ENCODE results near the gene ELMO1. TPM values are rescaled to one million over a fixed set of nuclear protein-coding genes. Genes with fewer than 3 reads are reported as not detected.

ELMO1 gene
- total RNA-seq, 1 experiment from 2014 or later: 7.8 TPM

DNA sequence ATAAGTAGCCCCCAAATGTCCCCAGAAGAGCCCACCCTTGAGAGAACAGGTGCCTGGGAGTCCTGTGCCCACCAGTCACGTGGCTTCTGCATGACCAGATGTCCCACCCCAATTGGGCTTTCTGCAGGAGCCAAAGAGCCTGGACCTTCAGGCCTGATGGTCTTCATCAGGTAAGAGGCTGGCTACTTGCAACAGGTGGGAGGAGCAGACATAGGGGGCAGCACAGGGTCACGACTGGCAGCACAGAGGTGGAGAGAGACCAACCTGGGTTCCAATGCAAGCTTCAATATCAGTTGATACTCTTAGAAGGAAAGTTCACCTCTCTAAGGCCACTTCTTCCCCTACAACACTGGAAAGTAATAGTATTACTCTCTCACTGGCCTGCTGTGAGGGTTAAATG lies 288.0 kb downstream of the ELMO1 start:
- H2AFZ ChIP-seq (ENCODE audit: low read length): no peak overlapping the region
- H4K8ac ChIP-seq (replicated peaks; ENCODE audit: insufficient read length, low read depth, low read length): no peak overlapping the region
- DNase-seq: no peak
- H3K4me1 ChIP-seq (ENCODE audit: insufficient read depth, low read length): no peaks in the 10 kb centered on the region
- H3K9me3 ChIP-seq (ENCODE audit: control insufficient read depth, low read depth, low read length): no peaks in the 10 kb centered on the region
- no peak overlapping the region for H3K18ac ChIP-seq (ENCODE audit: insufficient read length, low read depth, low read length)
- no peak overlapping the region for H3K4me3 Mint-ChIP-seq
- no peak overlapping the region for H2BK20ac ChIP-seq (ENCODE audit: low read depth, low read length, poor library complexity, severe bottlenecking)
- H3K4ac ChIP-seq (ENCODE audit: low read depth, low read length): no peak overlapping the region
- H3K9ac ChIP-seq (ENCODE audit: extremely low read depth, insufficient read length, low read length): no peak overlapping the region
- no peak overlapping the region for H3K14ac ChIP-seq (ENCODE audit: insufficient read depth, low read length)
- no peak overlapping the region for H4K91ac ChIP-seq (ENCODE audit: insufficient read length, low read depth, low read length)
- H3K79me2 ChIP-seq (ENCODE audit: insufficient read depth, low read length): no peaks in the 10 kb centered on the region
- H3K4me1 Mint-ChIP-seq: no peaks in the 10 kb centered on the region
- H3K56ac ChIP-seq (ENCODE audit: insufficient read length, low read depth, low read length): no peak overlapping the region
- H3K27ac ChIP-seq (ENCODE audit: insufficient read length, low read depth, low read length): no peak overlapping the region
- no peak overlapping the region for H2BK5ac ChIP-seq (ENCODE audit: insufficient read length, low read length)
- no peak overlapping the region for H2BK12ac ChIP-seq (ENCODE audit: insufficient read length, low read depth, low read length)
- no peak overlapping the region for H2AK5ac ChIP-seq (ENCODE audit: insufficient read length, low read length)
- WGBS (ENCODE audit: extremely low coverage, insufficient read length, low lambda C conversion rate): no CpG with 5 or more reads among the region's 2 CpGs
- no peak overlapping the region for H3T11ph ChIP-seq (ENCODE audit: low read length)
- TF ChIP-seq, protein P1, sequence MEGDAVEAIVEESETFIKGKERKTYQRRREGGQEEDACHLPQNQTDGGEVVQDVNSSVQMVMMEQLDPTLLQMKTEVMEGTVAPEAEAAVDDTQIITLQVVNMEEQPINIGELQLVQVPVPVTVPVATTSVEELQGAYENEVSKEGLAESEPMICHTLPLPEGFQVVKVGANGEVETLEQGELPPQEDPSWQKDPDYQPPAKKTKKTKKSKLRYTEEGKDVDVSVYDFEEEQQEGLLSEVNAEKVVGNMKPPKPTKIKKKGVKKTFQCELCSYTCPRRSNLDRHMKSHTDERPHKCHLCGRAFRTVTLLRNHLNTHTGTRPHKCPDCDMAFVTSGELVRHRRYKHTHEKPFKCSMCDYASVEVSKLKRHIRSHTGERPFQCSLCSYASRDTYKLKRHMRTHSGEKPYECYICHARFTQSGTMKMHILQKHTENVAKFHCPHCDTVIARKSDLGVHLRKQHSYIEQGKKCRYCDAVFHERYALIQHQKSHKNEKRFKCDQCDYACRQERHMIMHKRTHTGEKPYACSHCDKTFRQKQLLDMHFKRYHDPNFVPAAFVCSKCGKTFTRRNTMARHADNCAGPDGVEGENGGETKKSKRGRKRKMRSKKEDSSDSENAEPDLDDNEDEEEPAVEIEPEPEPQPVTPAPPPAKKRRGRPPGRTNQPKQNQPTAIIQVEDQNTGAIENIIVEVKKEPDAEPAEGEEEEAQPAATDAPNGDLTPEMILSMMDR (conservative IDR thresholded peaks at IDR 0.05): peak; percentile 32; the same call in 2 of the 3 replicates
- no peaks in the 10 kb centered on the region for H3K27me3 ChIP-seq (ENCODE audit: insufficient read depth, low read length)
- H3K79me1 ChIP-seq (ENCODE audit: insufficient read depth, low read depth, low read length, poor library complexity, severe bottlenecking): no peaks in the 10 kb centered on the region
- no peak overlapping the region for H3K23ac ChIP-seq (ENCODE audit: insufficient read length, low read depth, low read length)
- no peaks in the 10 kb centered on the region for H4K20me1 ChIP-seq (ENCODE audit: control insufficient read depth, insufficient read depth, insufficient read length)
- no peak overlapping the region for H3K4me2 ChIP-seq (ENCODE audit: insufficient read depth, insufficient read length, low read length)
- no peak overlapping the region for H4K5ac ChIP-seq (ENCODE audit: insufficient read length, low read depth, low read length)
- no peak overlapping the region for H3K27ac Mint-ChIP-seq
- no peak overlapping the region for H2BK15ac ChIP-seq (ENCODE audit: low read depth, low read length)
- peaks cover 0 to 5% (median 3%) of the 10 kb centered on the region in 3 experiments; a peak in 4 of 7 replicates for H3K36me3 Mint-ChIP-seq (ENCODE audit: insufficient read depth in 1 of 3, low read depth in 3 of 3)
- no peak overlapping the region for H2BK120ac ChIP-seq (ENCODE audit: low read depth, low read length, poor library complexity, severe bottlenecking)
- H3K23me2 ChIP-seq (ENCODE audit: insufficient read length, low read depth, low read length, poor library complexity, severe bottlenecking): no peaks in the 10 kb centered on the region
- peaks cover 5 to 7% of the 10 kb centered on the region in 2 experiments; a peak in 4 of 5 replicates for H3K9me3 Mint-ChIP-seq
- no peaks in the 10 kb centered on the region for H3K27me3 Mint-ChIP-seq (ENCODE audit: low read depth)
